GM12864 (cell line): Measurements from ENCODE around the gene MRPL2.
A peak's percentile ranks its signal among the peaks of the same experiment; 100 is the strongest.

Experiments
- DNase-seq: peaks from one replicate; pipeline ENCODE4 v3.0.0-alpha.2; 2011; ENCODE audit warnings: low read depth
- H3K4me3 ChIP-seq: 2 replicates; pipeline ENCODE4 v1.5.1; 2011; ENCODE audit warnings: mild to moderate bottlenecking, low read depth, low read length, control low read depth
- CTCF ChIP-seq: IDR thresholded peaks from 2 replicates; pipeline ENCODE4 v1.5.1; 2011; ENCODE audit warnings: low read depth, mild to moderate bottlenecking, moderate library complexity, low read length, control low read depth, inconsistent platforms; ENCODE audit errors: missing control alignments

Gene MRPL2

GRCh38 chr6:43074847-43075669 is 15.8 kb upstream of the MRPL2 start:
- TF ChIP-seq CTCF, result no peak
- no peak overlapping the region for H3K4me3 ChIP-seq
- no peak for DNase-seq

DNA sequence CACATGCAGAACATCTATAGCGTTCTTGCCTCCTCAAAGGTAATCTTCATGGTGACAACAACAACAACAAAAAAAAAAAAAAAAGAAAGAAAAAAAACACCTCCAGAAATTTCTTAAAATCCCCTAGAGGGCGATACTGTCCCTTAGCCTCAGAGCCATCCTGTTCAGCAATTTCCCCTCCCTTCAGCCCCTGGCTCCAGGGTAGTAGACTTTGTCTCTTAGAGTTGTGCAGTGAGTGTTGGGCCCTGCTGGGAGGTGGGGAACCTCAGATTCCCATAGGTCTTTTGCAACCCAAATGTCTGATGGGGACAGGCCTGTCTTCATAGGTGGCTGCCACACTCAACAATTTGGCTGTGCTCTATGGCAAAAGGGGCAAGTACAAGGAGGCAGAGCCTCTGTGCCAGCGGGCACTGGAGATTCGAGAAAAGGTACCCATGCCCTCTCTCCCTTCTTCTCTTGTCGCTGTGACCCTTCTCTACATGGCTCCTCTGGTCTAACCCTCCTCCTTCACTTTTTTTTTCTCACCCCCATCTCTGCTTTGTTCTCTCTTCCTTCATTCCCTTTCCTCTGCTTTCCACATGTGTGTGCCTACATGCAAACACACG is 10.9 kb upstream of the MRPL2 start:
- peak; percentile 55 for TF ChIP-seq CTCF
- no peak overlapping the region for H3K4me3 ChIP-seq
- DNase-seq, result no peak

DNA sequence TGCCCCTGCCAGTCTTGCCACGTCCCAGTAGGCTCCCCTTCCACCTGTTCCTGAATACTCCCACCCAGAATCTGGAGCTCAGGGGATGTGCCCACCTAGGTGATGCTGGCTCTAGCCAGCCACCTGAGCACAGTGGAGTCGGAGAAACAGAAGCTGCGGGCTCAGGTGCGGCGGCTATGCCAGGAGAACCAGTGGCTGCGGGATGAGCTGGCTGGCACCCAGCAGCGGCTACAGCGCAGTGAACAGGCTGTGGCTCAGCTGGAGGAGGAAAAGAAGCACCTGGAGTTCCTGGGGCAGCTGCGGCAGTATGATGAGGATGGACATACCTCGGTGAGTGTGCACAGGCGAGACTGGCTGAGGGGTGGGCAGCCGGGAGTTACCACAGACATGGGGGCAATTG is 3.6 kb upstream of the MRPL2 start:
- TF ChIP-seq CTCF, result no peak
- DNase-seq, result no peak
- no peak overlapping the region for H3K4me3 ChIP-seq

- H3K4me3 ChIP-seq, result no peak overlapping the region
- no peak for DNase-seq
- TF ChIP-seq CTCF, result no peak
These were observed 2.6 kb upstream of the MRPL2 start for GRCh38 chr6:43061861-43062260.

- DNase-seq, result no peak
- no peak for TF ChIP-seq CTCF
- no peak overlapping the region for H3K4me3 ChIP-seq
These were observed 1.8 kb upstream of the MRPL2 start for GRCh38 chr6:43060755-43061633.

- DNase-seq, result no peak
- peak overlapping the region; percentile 98 for H3K4me3 ChIP-seq
- TF ChIP-seq CTCF, result no peak
These were observed 960 bp upstream of the MRPL2 start for GRCh38 chr6:43060034-43060754.
